Thyroid gland (tissue), 4 donors: Measurements from ENCODE around the gene PNPLA3. TPM values are rescaled to one million over a fixed set of nuclear protein-coding genes. Genes with fewer than 3 reads are reported as not detected.

ENCODE experiments used
- DNase-seq, 2 donors: peaks; one replicate each; pipeline ENCODE4 v3.0.0-alpha.2; 2019
- H3K27ac ChIP-seq, 3 donors: fragments of 200-600 bp; sonication (generic); 1 replicate in 2 of 3; 2 replicates in 1 of 3; pipeline ENCODE4 v1.5.1; 2016 to 2019; ENCODE audit warnings: mild to moderate bottlenecking in 1 of 3, moderate library complexity in 1 of 3
- H3K27me3 ChIP-seq: fragments of 200-600 bp; sonication (generic); one replicate; pipeline ENCODE4 v1.5.1; 2019
- H3K36me3 ChIP-seq, 2 donors: fragments of 200-600 bp; sonication (generic); one replicate each; pipeline ENCODE4 v1.5.1; 2016 to 2019
- H3K4me1 ChIP-seq, 2 donors: fragments of 200-600 bp; sonication (generic); one replicate each; pipeline ENCODE4 v1.5.1; 2017 to 2019
- H3K4me3 ChIP-seq, 3 donors: fragments of 200-600 bp; sonication (generic); replicated peaks in 1 of 3; 1 replicate in 2 of 3; 2 replicates in 1 of 3; pipeline ENCODE4 v1.5.1; 2016; ENCODE audit warnings: mild to moderate bottlenecking in 1 of 3
- H3K9me3 ChIP-seq: fragments of 200-600 bp; sonication (generic); one replicate; pipeline ENCODE4 v1.5.1; 2017
- CTCF ChIP-seq, 6 experiments: fragments of 200-600 bp in 3 of 6; fragments of 450-650 bp in 3 of 6; sonication (generic) in 3 of 6; IDR thresholded peaks; one replicate each; pipeline ENCODE4 v1.5.1; 2016 to 2019; ENCODE audit warnings: antibody characterized with exemption in 6 of 6, mild to moderate bottlenecking in 2 of 6, inconsistent platforms in 1 of 6, moderate library complexity in 1 of 6
- POLR2A ChIP-seq, 2 donors: fragments of 450-650 bp; IDR thresholded peaks; one replicate each; pipeline ENCODE4 v1.6.1; 2017; ENCODE audit warnings: antibody characterized with exemption in 2 of 2, mild to moderate bottlenecking in 2 of 2, moderate library complexity in 1 of 2
- WGBS, 2 donors: methylation state at CpG; one replicate each; pipeline ENCODE4 v1.1.5; 2017; 5-methylcytosine and 5-hydroxymethylcytosine counted together
- intact Hi-C: fragments of 100-400 bp; cut with DNase I; formaldehyde crosslinking; loops from one replicate; pipeline ENCODE4 v1.15.1; 2023
- total RNA-seq, 4 donors: library from RNA; depleted of rRNA; stranded (reverse); fragments of >200 nt; gene quantifications; one replicate each; pipeline ENCODE4 v1.2.3, GENCODE V29; 2016

The PNPLA3 gene
- total RNA-seq, 4 donors from 2014 or later, result 0.11 to 0.13 TPM; not detected in 2

GRCh38 chr22:43879901-43880540 lies 43.6 kb upstream of the PNPLA3 start:
- intact Hi-C loops, result no loop called here
- Histone ChIP-seq H3K9me3 (no peaks in the 10 kb centered on the region), H3K27ac (no peak overlapping the region), H3K4me3 (no peak overlapping the region), H3K36me3 (no peaks in the 10 kb centered on the region), H3K27me3 (no peaks in the 10 kb centered on the region), H3K4me1 (no peaks in the 10 kb centered on the region)
- WGBS, 2 donors, result 80 to 84% methylated on average over 14 of the region's 14 CpGs
- DNase-seq, result no peak
- no peak for TF ChIP-seq CTCF (IDR thresholded peaks at IDR 0.05)
- no peak for TF ChIP-seq POLR2A (IDR thresholded peaks at IDR 0.05)

- intact Hi-C loops, result no loop called here
- WGBS, 2 donors, result 81 to 93% methylated on average over 8 to 14 of the region's 15 CpGs
- TF ChIP-seq CTCF (IDR thresholded peaks at IDR 0.05) (no peak), POLR2A (IDR thresholded peaks at IDR 0.05) (no peak)
These were observed 43.0 kb upstream of the PNPLA3 start for GRCh38 chr22:43880541-43880991.

GRCh38 chr22:43881091-43882061 lies 42.2 kb upstream of the PNPLA3 start:
- no peak for TF ChIP-seq CTCF (IDR thresholded peaks at IDR 0.05)
- TF ChIP-seq POLR2A (IDR thresholded peaks at IDR 0.05), result no peak
- Histone ChIP-seq H3K4me3 (no peak overlapping the region), H3K27ac (no peak overlapping the region), H3K27me3 (no peaks in the 10 kb centered on the region), H3K9me3 (no peaks in the 10 kb centered on the region), H3K36me3 (no peaks in the 10 kb centered on the region), H3K4me1 (no peaks in the 10 kb centered on the region)
- DNase-seq, result no peak
- intact Hi-C loops, result no loop called here
- 84 to 86% methylated on average over 9 to 12 of the region's 19 CpGs for WGBS, 2 donors

More at GRCh38 chr22:43880541-43880991, 43.0 kb upstream of the PNPLA3 start:
- H3K4me1 ChIP-seq, result no peaks in the 10 kb centered on the region
- no peak overlapping the region for H3K4me3 ChIP-seq
- H3K9me3 ChIP-seq, result no peaks in the 10 kb centered on the region
- no peak overlapping the region for H3K27ac ChIP-seq
- H3K36me3 ChIP-seq, result no peaks in the 10 kb centered on the region
- H3K27me3 ChIP-seq, result no peaks in the 10 kb centered on the region
- no peak for DNase-seq

- DNase-seq, result no peak
- Histone ChIP-seq H3K9me3 (no peaks in the 10 kb centered on the region), H3K4me1 (no peaks in the 10 kb centered on the region), H3K27ac (no peak overlapping the region), H3K27me3 (no peaks in the 10 kb centered on the region), H3K4me3 (no peak overlapping the region), H3K36me3 (no peaks in the 10 kb centered on the region)
- WGBS, 2 donors, result 80 to 81% methylated on average over 9 of the region's 9 CpGs
- intact Hi-C loops, result no loop called here
- no peak for TF ChIP-seq CTCF (IDR thresholded peaks at IDR 0.05)
- no peak for TF ChIP-seq POLR2A (IDR thresholded peaks at IDR 0.05)
These were observed 41.4 kb upstream of the PNPLA3 start for GRCh38 chr22:43882122-43882767.
